ENCODE data around the gene HPS3. TPM values are rescaled to one million over a fixed set of nuclear protein-coding genes. Genes with fewer than 3 reads are reported as not detected.

Gene HPS3
- polyA plus RNA-seq, 1 of the 3 experiments (the other 2 are of a cell fraction), result 9.4 TPM

DNA sequence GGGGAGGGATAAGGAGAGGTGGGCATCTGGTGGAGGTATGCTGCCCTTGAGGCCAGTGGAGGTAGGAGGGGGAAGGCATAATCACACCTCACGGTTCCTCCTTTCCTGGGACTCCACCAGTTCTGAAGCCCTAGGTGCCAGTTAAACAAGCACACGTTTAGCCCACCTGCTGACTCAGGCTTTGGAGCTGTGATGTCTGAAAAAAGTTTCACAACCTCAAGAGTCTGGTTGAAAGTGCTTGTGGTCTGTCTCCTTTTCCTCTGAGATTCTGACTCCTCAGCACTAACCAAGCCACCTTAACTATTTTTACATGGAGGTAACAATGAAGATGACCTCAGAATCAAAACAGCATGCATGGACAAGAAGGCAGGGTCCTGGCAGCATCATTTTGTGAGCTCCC lies 23.0 kb downstream of the HPS3 start:
- Histone ChIP-seq H3K9me3 (no peaks in the 10 kb centered on the region), H3K4me3 (ENCODE audit: low read depth in 2 of 2, low read length in 1 of 2) (no peak overlapping the region), H3K9me2 (no peaks in the 10 kb centered on the region), H3K27me3 (ENCODE audit: insufficient read depth) (no peaks in the 10 kb centered on the region), H4K20me1 (ENCODE audit: insufficient read depth) (no peaks in the 10 kb centered on the region), H3K4me1 (ENCODE audit: control insufficient read depth in 1 of 2, insufficient read depth in 2 of 2, low read depth in 1 of 2, low read length in 1 of 2) (peaks cover 0 to 23% of the 10 kb centered on the region in 2 experiments; a peak in 2 of 4 replicates), H3K4me2 (no peak overlapping the region), H3K79me2 (ENCODE audit: insufficient read depth) (no peaks in the 10 kb centered on the region), H3F3A (replicated peaks; ENCODE audit: insufficient read depth) (no peaks in the 10 kb centered on the region), H3K36me3 (replicated peaks in 1 of 2; ENCODE audit: control insufficient read depth in 1 of 2, insufficient read depth in 2 of 2, low read length in 1 of 2) (peaks cover 27 to 65% of the 10 kb centered on the region in 2 experiments), H3K27ac (ENCODE audit: low read depth in 2 of 2, low read length in 1 of 2) (peak overlapping the region; percentile 28 to 85; a peak in 3 of 4 replicates), H3K9ac (no peak overlapping the region), H2AFZ (ENCODE audit: low read depth) (no peak overlapping the region)
- CTCF ChIA-PET, result interaction anchor here (0.8 kb wide), 1 partner anchor 22 kb away, joined by 3 read pairs; no protein-coding TSS in a partner anchor
- TF ChIP-seq SMC3 (IDR thresholded peaks at IDR 0.05; ENCODE audit: low read depth, low read length) (no peak), MAX (IDR thresholded peaks at IDR 0.05; ENCODE audit: low read depth) (no peak), NRF1 (IDR thresholded peaks at IDR 0.05; ENCODE audit: low read depth, low read length) (no peak), RAD21 (IDR thresholded peaks at IDR 0.05; ENCODE audit: low read length) (no peak), JUND (IDR thresholded peaks at IDR 0.05) (no peak), USF2 (IDR thresholded peaks at IDR 0.05; ENCODE audit: borderline replicate concordance, low read depth, low read length) (no peak), EP300 (IDR thresholded peaks at IDR 0.05; ENCODE audit: borderline replicate concordance in 1 of 2, low read depth in 1 of 2, low read length in 1 of 2) (no peak), POLR2AphosphoS5 (IDR thresholded peaks at IDR 0.05; ENCODE audit: low read depth, low read length) (no peak), REST (IDR thresholded peaks at IDR 0.05; ENCODE audit: low read depth, low read length) (no peak)
- 81% methylated on average over 2 of the region's 2 CpGs for WGBS (ENCODE audit: low lambda C conversion rate)
- no peak for DNase-seq
- POLR2A ChIA-PET, result no interaction called here

GRCh38 chr3:149153402-149153801 lies 24.0 kb downstream of the HPS3 start:
- Histone ChIP-seq H3K4me2 (no peak overlapping the region), H4K20me1 (ENCODE audit: insufficient read depth) (no peaks in the 10 kb centered on the region), H3K9me3 (no peaks in the 10 kb centered on the region), H3F3A (replicated peaks; ENCODE audit: insufficient read depth) (no peaks in the 10 kb centered on the region), H3K79me2 (ENCODE audit: insufficient read depth) (no peaks in the 10 kb centered on the region), H2AFZ (ENCODE audit: low read depth) (no peak overlapping the region), H3K9me2 (no peaks in the 10 kb centered on the region), H3K27me3 (ENCODE audit: insufficient read depth) (no peaks in the 10 kb centered on the region), H3K36me3 (replicated peaks in 1 of 2; ENCODE audit: control insufficient read depth in 1 of 2, insufficient read depth in 2 of 2, low read length in 1 of 2) (peaks cover 34 to 72% of the 10 kb centered on the region in 2 experiments), H3K27ac (ENCODE audit: low read depth in 2 of 2, low read length in 1 of 2) (peak overlapping the region in 1 of 2 experiments; percentile 85; a peak in 2 of 4 replicates), H3K9ac (no peak overlapping the region), H3K4me3 (ENCODE audit: low read depth in 2 of 2, low read length in 1 of 2) (no peak overlapping the region), H3K4me1 (ENCODE audit: control insufficient read depth in 1 of 2, insufficient read depth in 2 of 2, low read depth in 1 of 2, low read length in 1 of 2) (peaks cover 0 to 23% of the 10 kb centered on the region in 2 experiments; a peak in 2 of 4 replicates)
- CTCF ChIA-PET, result no interaction called here
- TF ChIP-seq EP300 (IDR thresholded peaks at IDR 0.05; ENCODE audit: borderline replicate concordance in 1 of 2, low read depth in 1 of 2, low read length in 1 of 2), result 0 out of 4 replicates have a peak, but pooled peaks of 1 of the 2 experiments have one; percentile 14
- TF ChIP-seq MEF2A (IDR thresholded peaks at IDR 0.05; ENCODE audit: borderline replicate concordance, low read depth), result no peak
- POLR2A ChIA-PET, result no interaction called here
- DNase-seq, result no peak

Measured in SK-N-SH (cell line).